ENCODE results near the gene JHY. TPM values are rescaled to one million over a fixed set of nuclear protein-coding genes. Genes with fewer than 3 reads are reported as not detected.

The JHY gene
- total RNA-seq, 1 experiment from 2014 or later, result 4.8 TPM

- ATAC-seq (peak; percentile 58; the same call in 1 of the 2 replicates), DNase-seq (ENCODE audit: low read depth, low spot score) (peak; percentile 37)
- ChIA-PET CTCF (interaction anchor here (0.6 to 6.7 kb wide), 26 partner anchors 10 to 1455 kb away, joined by 3 to 132 read pairs (median 5); partner anchors contain the start of gene HSPA8), RAD21 (ENCODE audit: low non-redundant PET in 1 of 2, low total read pairs in 2 of 2, uncharacterized antibody in 2 of 2, unreplicated experiment in 2 of 2) (interaction anchor here (0.5 to 1.3 kb wide), 8 partner anchors 10 to 233 kb away, joined by 3 to 6 read pairs (median 4); no protein-coding TSS in a partner anchor), POLR2A (interaction anchor here (0.7 kb wide), 1 partner anchor 190 kb away, joined by 3 read pairs; no protein-coding TSS in a partner anchor)
- Histone ChIP-seq H3K9ac (ENCODE audit: low read length) (no peak overlapping the region), H4K20me1 (ENCODE audit: insufficient read depth) (no peaks in the 10 kb centered on the region), H2AFZ (ENCODE audit: low read depth, low read length, poor library complexity, severe bottlenecking) (peak overlapping the region; percentile 89), H3K4me3 (replicated peaks in 1 of 2; ENCODE audit: low read depth in 1 of 2, low read length in 2 of 2) (no peak overlapping the region), H3K79me2 (ENCODE audit: insufficient read depth, low read length) (no peaks in the 10 kb centered on the region), H3K27ac (ENCODE audit: low read depth, low read length) (no peak overlapping the region), H3K36me3 (ENCODE audit: control insufficient read depth in 1 of 2, insufficient read depth in 2 of 2, low read length in 2 of 2) (no peaks in the 10 kb centered on the region), H3K9me3 (ENCODE audit: control insufficient read depth in 1 of 2, insufficient read depth in 1 of 2, low read depth in 1 of 2, low read length in 2 of 2) (no peaks in the 10 kb centered on the region), H3K4me2 (ENCODE audit: low read length) (peak overlapping the region; percentile 51), H3K9me2 (ENCODE audit: insufficient read depth) (no peaks in the 10 kb centered on the region), H3K4me1 (ENCODE audit: control insufficient read depth in 1 of 2, insufficient read depth in 2 of 2, low read length in 2 of 2) (peaks cover 0 to 3% of the 10 kb centered on the region in 2 experiments; a peak in 2 of 4 replicates), H3K27me3 (ENCODE audit: insufficient read depth, low read length) (peaks cover 4% of the 10 kb centered on the region; the same call in 1 of the 2 replicates)
- no peak for TF ChIP-seq SP1 (IDR thresholded peaks at IDR 0.05; ENCODE audit: low read depth)
- no peak for TF ChIP-seq CEBPB (IDR thresholded peaks at IDR 0.05; ENCODE audit: low read depth)
- TF ChIP-seq, protein P1, sequence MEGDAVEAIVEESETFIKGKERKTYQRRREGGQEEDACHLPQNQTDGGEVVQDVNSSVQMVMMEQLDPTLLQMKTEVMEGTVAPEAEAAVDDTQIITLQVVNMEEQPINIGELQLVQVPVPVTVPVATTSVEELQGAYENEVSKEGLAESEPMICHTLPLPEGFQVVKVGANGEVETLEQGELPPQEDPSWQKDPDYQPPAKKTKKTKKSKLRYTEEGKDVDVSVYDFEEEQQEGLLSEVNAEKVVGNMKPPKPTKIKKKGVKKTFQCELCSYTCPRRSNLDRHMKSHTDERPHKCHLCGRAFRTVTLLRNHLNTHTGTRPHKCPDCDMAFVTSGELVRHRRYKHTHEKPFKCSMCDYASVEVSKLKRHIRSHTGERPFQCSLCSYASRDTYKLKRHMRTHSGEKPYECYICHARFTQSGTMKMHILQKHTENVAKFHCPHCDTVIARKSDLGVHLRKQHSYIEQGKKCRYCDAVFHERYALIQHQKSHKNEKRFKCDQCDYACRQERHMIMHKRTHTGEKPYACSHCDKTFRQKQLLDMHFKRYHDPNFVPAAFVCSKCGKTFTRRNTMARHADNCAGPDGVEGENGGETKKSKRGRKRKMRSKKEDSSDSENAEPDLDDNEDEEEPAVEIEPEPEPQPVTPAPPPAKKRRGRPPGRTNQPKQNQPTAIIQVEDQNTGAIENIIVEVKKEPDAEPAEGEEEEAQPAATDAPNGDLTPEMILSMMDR (IDR thresholded peaks at IDR 0.05 in 2 of 3, conservative IDR thresholded peaks at IDR 0.05 in 1 of 3; ENCODE audit: borderline replicate concordance in 1 of 3, insufficient read depth in 1 of 3, low read depth in 2 of 3, low read length in 2 of 3), result peak; percentile 88 to 91 (median 88)
- no peak for TF ChIP-seq EZH2phosphoT487 (IDR thresholded peaks at IDR 0.05; ENCODE audit: borderline replicate concordance)
- TF ChIP-seq ZFX (IDR thresholded peaks at IDR 0.05), result no peak
- peak; percentile 83 for TF ChIP-seq RAD21 (IDR thresholded peaks at IDR 0.05; ENCODE audit: low read depth)
- no peak for TF ChIP-seq EGR1 (IDR thresholded peaks at IDR 0.05; ENCODE audit: low read depth)
- intact Hi-C loops (cut with micrococcal nuclease), result loop anchor here (1.0 to 5.0 kb wide), 3 partner anchors 159 to 373 kb away; no protein-coding TSS in a partner anchor
- BruUV-seq (replicated peaks), result no TSS peak
These were observed 18.7 kb upstream of the JHY start for GRCh38 chr11:122863704-122864326.
